GM12878 (cell line): Measurements from ENCODE around the gene ADAMTS3. TPM values are rescaled to one million over a fixed set of nuclear protein-coding genes. Genes with fewer than 3 reads are reported as not detected.

Experiments
- ATAC-seq: fragments of 200-7000 bp; cut with Tn5 transposase; 3 replicates; pipeline ENCODE4 v1.9.1; 2020; ENCODE audit warnings: mild to moderate bottlenecking, moderate library complexity
- BruUV-seq: library from RNA; stranded (reverse); fragments of 400-500 nt; replicated peaks from 2 replicates; lab custom pipeline; 2021; lab: Mats Ljungman, UMichigan
- CTCF ChIA-PET: fragments of 300-600 bp; sonication (Branson Sonifier 250); formaldehyde crosslinking; extraction: SDS; loops from one replicate; lab custom pipeline; 2021; ENCODE audit warnings: inconsistent platforms; lab: Yijun Ruan, JAX
- POLR2A ChIA-PET: fragments of 350-600 bp; formaldehyde crosslinking; extraction: SDS; loops from one replicate; lab custom pipeline; 2021; ENCODE audit warnings: inconsistent platforms; lab: Charles Lee
- RAD21 ChIA-PET: fragments of 300-600 bp; sonication (Branson Sonifier 250); formaldehyde crosslinking; loops from one replicate; lab custom pipeline; 2023; ENCODE audit warnings: antibody characterized with exemption; ENCODE audit not compliant: unreplicated experiment; lab: Charles Lee
- SMC1A ChIA-PET: fragments of 300-600 bp; sonication (Branson Sonifier 250); formaldehyde crosslinking; loops from one replicate; lab custom pipeline; 2023; ENCODE audit not compliant: unreplicated experiment, uncharacterized antibody; lab: Charles Lee
- DNase-seq: peaks from one replicate; pipeline ENCODE4 v3.0.0-alpha.2; 2011; ENCODE audit warnings: low read depth, low spot score
- FAIRE-seq: peaks from 3 replicates; lab custom pipeline; 2011; peaks lifted over from hg19 to GRCh38; lab: Jason Lieb, UNC
- H2AFZ ChIP-seq: 2 replicates; pipeline ENCODE4 v1.6.0; 2011; ENCODE audit warnings: low read depth, low read length, control low read depth; ENCODE audit not compliant: control insufficient read depth
- H3K27ac ChIP-seq: 2 replicates; pipeline ENCODE4 v1.5.1; 2011; ENCODE audit warnings: control low read depth; ENCODE audit not compliant: control insufficient read depth, insufficient read depth
- H3K27me3 ChIP-seq, 2 experiments: replicated peaks in 1 of 2; 2 replicates each; pipeline versions ENCODE4 v1.6.0 to v1.6.1; 2011; ENCODE audit warnings: low read length in 1 of 2; ENCODE audit not compliant: control insufficient read depth in 2 of 2, insufficient read depth in 2 of 2
- H3K36me3 ChIP-seq, 2 experiments: 2 replicates each; pipeline ENCODE4 v1.5.1; 2011; ENCODE audit warnings: low read length in 1 of 2; ENCODE audit not compliant: control insufficient read depth in 2 of 2, insufficient read depth in 2 of 2
- H3K4me1 ChIP-seq: 2 replicates; pipeline ENCODE4 v1.6.1; 2011; ENCODE audit warnings: mild to moderate bottlenecking, low read length, moderate library complexity, mixed read lengths; ENCODE audit not compliant: control insufficient read depth, insufficient read depth
- H3K4me2 ChIP-seq: 2 replicates; pipeline ENCODE4 v1.6.0; 2011; ENCODE audit warnings: control low read depth; ENCODE audit not compliant: control insufficient read depth, insufficient read depth
- H3K4me3 ChIP-seq: fragments of 200-600 bp; sonication (generic); 2 replicates; pipeline ENCODE4 v1.5.1; 2016
- H3K79me2 ChIP-seq: 2 replicates; pipeline ENCODE4 v1.6.0; 2011; ENCODE audit warnings: low read length; ENCODE audit not compliant: control insufficient read depth, insufficient read depth
- H3K9ac ChIP-seq: 2 replicates; pipeline ENCODE4 v1.8.0; 2011; ENCODE audit warnings: low read length, control low read depth, mixed read lengths; ENCODE audit not compliant: control insufficient read depth, insufficient read depth
- H3K9me3 ChIP-seq: replicated peaks from 3 replicates; pipeline ENCODE4 v1.5.1; 2011; ENCODE audit warnings: mild to moderate bottlenecking, low read length; ENCODE audit not compliant: control insufficient read depth, insufficient read depth
- H4K20me1 ChIP-seq: 2 replicates; pipeline ENCODE4 v1.6.0; 2011; ENCODE audit not compliant: control insufficient read depth, insufficient read depth
- BRCA1 ChIP-seq: IDR thresholded peaks from 2 replicates; pipeline ENCODE4 v1.6.1; 2011; ENCODE audit warnings: low read depth, low read length, improper control_type of control experiment
- CREM ChIP-seq: IDR thresholded peaks from 2 replicates; pipeline ENCODE4 v1.6.1; 2014; ENCODE audit warnings: antibody characterized with exemption, low read depth
- HDGF ChIP-seq: fragments of 450-650 bp; IDR thresholded peaks from 2 replicates; pipeline ENCODE4 v1.6.1; 2016; ENCODE audit warnings: antibody characterized with exemption
- PML ChIP-seq: IDR thresholded peaks from 2 replicates; pipeline ENCODE4 v1.6.1; 2012; ENCODE audit warnings: low read length, inconsistent platforms
- SMAD5 ChIP-seq: IDR thresholded peaks from 2 replicates; pipeline ENCODE4 v1.6.1; 2016; ENCODE audit warnings: antibody characterized with exemption, low read depth
- STAT3 ChIP-seq: IDR thresholded peaks from 2 replicates; pipeline ENCODE4 v1.6.1; 2011; ENCODE audit warnings: low read depth, low read length, improper control_type of control experiment
- TAF1 ChIP-seq: IDR thresholded peaks from 2 replicates; pipeline ENCODE4 v1.6.1; 2011; ENCODE audit warnings: mild to moderate bottlenecking, low read depth, low read length, borderline replicate concordance
- TCF7 ChIP-seq: IDR thresholded peaks from 2 replicates; pipeline ENCODE4 v1.6.1; 2014; ENCODE audit warnings: antibody characterized with exemption, borderline replicate concordance
- ZNF622 ChIP-seq: fragments of 450-650 bp; IDR thresholded peaks from 2 replicates; pipeline ENCODE4 v1.6.1; 2017; ENCODE audit warnings: mild to moderate bottlenecking, inconsistent platforms
- in situ Hi-C: fragments of 300-500 bp; cut with MboI; formaldehyde crosslinking; loops from 9 replicates; pipeline ENCODE4 v1.14.3; 2018; ENCODE audit warnings: mixed read lengths
- intact Hi-C: fragments of 100-400 bp; cut with micrococcal nuclease; formaldehyde crosslinking; loops from one replicate; pipeline ENCODE4 v1.14.2; 2022; ENCODE audit not compliant: unreplicated experiment
- polyA plus RNA-seq, 11 experiments: library from polyadenylated mRNA; depleted of rRNA in 4 of 11; unstranded in 6 of 11; stranded (reverse) in 5 of 11; fragments of >200 nt; fragmentation: Nextera tagmentation in 4 of 11; fragmentation: Illumina TruSeq in 1 of 11; extraction: Ambion mirVana in 4 of 11; extraction: Trizol in 1 of 11; gene quantifications; 1 replicate in 1 of 11; 2 replicates in 10 of 11; pipeline versions ENCODE4 v1.2.1 to v1.2.3, GENCODE V29; 2011 to 2016; ENCODE audit warnings: inconsistent platforms in 2 of 11, missing spikeins in 2 of 11, low read depth in 1 of 11
- total RNA-seq, 4 experiments: library from RNA; depleted of rRNA in 3 of 4; stranded (reverse); fragments of >200 nt in 3 of 4; fragmentation: Illumina TruSeq in 1 of 4; extraction: Trizol in 1 of 4; gene quantifications; 2 replicates each; pipeline versions ENCODE4 v1.2.1 to v1.2.3, GENCODE V29; 2013 to 2021
- TF ChIP-seq, protein P1 (sequence below), 3 experiments: IDR thresholded peaks in 2 of 3; conservative IDR thresholded peaks in 1 of 3; 2 replicates each; pipeline ENCODE4 v1.5.1; 2011; ENCODE audit warnings: low read depth in 3 of 3, low read length in 3 of 3, mild to moderate bottlenecking in 3 of 3, control low read depth in 2 of 3, moderate library complexity in 2 of 3, inconsistent platforms in 1 of 3, mixed read lengths in 1 of 3; ENCODE audit not compliant: control insufficient read depth in 2 of 3, insufficient read depth in 1 of 3; ENCODE audit errors: extremely low read depth in 1 of 3
- TF ChIP-seq, protein P2 (sequence below): IDR thresholded peaks from 2 replicates; pipeline ENCODE4 v1.6.1; 2011; ENCODE audit warnings: borderline replicate concordance, low read depth, mild to moderate bottlenecking, moderate library complexity, low read length; ENCODE audit not compliant: insufficient read depth, poor library complexity, severe bottlenecking
- TF ChIP-seq, protein P3 (sequence below): fragments of 450-650 bp; IDR thresholded peaks from 2 replicates; pipeline ENCODE4 v1.6.1; 2017; ENCODE audit warnings: borderline replicate concordance
- TF ChIP-seq, protein P4 (sequence below): IDR thresholded peaks from 2 replicates; pipeline ENCODE4 v1.6.1; 2011; ENCODE audit warnings: low read depth, mild to moderate bottlenecking, low read length, moderate library complexity, borderline replicate concordance; ENCODE audit errors: extremely low read depth
- TF ChIP-seq, protein P5 (sequence below): fragments of 450-650 bp; formaldehyde crosslinking; IDR thresholded peaks from 2 replicates; pipeline ENCODE4 v1.5.0; 2022; ENCODE audit warnings: mild to moderate bottlenecking, missing genetic modification characterization

The ADAMTS3 gene
- total and polyA plus RNA-seq, 10 of the 15 experiments (the other 5 are each of a cell fraction or from before 2014, with no cell fraction given), result under 0.01 to 0.07 (median 0.02) TPM; not detected in 6

DNA sequence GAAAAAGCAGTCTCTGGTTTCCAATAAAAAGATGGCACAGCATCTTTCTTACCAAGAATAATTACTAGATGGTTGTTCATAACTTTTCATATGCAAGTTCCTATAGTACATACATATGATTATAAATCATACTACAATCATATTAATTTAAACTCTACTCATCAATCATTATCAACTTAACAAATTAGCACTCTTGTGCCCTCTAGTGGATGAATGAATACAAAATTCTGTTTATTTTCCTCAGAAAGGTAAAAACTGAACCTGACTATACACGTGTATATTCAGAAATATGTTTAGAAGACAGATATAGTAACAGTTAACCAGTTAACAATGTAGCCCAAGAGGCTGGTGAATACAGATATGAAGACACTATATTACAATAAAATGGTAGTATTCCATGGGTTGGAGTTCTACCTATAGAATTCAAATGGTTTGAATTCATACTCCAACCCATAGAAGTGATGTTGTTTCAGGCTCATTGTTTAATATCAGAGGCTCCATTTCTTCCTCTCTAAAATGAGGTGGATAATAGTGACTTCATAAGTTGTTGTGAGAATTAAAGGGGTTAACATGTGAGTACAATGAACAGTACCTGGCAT, 100.0 kb downstream of the ADAMTS3 start (continued):
- TF ChIP-seq, protein P1, sequence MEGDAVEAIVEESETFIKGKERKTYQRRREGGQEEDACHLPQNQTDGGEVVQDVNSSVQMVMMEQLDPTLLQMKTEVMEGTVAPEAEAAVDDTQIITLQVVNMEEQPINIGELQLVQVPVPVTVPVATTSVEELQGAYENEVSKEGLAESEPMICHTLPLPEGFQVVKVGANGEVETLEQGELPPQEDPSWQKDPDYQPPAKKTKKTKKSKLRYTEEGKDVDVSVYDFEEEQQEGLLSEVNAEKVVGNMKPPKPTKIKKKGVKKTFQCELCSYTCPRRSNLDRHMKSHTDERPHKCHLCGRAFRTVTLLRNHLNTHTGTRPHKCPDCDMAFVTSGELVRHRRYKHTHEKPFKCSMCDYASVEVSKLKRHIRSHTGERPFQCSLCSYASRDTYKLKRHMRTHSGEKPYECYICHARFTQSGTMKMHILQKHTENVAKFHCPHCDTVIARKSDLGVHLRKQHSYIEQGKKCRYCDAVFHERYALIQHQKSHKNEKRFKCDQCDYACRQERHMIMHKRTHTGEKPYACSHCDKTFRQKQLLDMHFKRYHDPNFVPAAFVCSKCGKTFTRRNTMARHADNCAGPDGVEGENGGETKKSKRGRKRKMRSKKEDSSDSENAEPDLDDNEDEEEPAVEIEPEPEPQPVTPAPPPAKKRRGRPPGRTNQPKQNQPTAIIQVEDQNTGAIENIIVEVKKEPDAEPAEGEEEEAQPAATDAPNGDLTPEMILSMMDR (IDR thresholded peaks at IDR 0.05 in 2 of 3, conservative IDR thresholded peaks at IDR 0.05 in 1 of 3; ENCODE audit: control insufficient read depth in 2 of 3, extremely low read depth in 1 of 3, insufficient read depth in 1 of 3, low read depth in 3 of 3, low read length in 3 of 3), result peak in 2 of 3 experiments; percentile 30 to 44; a peak in 4 of 6 replicates
- TF ChIP-seq, protein P2, sequence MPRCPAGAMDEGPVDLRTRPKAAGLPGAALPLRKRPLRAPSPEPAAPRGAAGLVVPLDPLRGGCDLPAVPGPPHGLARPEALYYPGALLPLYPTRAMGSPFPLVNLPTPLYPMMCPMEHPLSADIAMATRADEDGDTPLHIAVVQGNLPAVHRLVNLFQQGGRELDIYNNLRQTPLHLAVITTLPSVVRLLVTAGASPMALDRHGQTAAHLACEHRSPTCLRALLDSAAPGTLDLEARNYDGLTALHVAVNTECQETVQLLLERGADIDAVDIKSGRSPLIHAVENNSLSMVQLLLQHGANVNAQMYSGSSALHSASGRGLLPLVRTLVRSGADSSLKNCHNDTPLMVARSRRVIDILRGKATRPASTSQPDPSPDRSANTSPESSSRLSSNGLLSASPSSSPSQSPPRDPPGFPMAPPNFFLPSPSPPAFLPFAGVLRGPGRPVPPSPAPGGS, result no peak
- no peak for TF ChIP-seq PML
- no peak for TF ChIP-seq STAT3

DNA sequence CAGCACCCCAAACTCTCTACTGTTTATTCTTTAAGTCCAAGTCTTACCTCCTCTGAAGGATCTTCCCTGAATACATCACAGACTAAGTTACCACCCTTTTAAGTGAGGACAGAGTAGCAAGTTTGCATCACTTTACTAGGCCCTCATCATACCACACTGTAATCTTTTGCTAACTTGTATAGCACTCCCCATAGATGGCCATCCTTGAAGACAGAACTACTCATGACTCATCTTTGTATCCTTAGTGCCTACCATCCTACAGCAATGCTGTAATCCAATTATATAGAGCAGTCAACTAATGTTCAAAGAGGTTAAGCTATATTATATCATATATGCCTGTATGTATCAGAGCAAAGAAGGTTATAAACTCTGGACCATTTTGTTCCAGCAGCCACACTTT, 101.4 kb downstream of the ADAMTS3 start:
- Histone ChIP-seq H3K27me3 (no peaks in the 10 kb centered on the region), H3K79me2 (no peaks in the 10 kb centered on the region), H3K4me1 (no peaks in the 10 kb centered on the region), H3K4me2 (no peak overlapping the region), H2AFZ (no peak overlapping the region), H3K9me3 (no peaks in the 10 kb centered on the region), H3K9ac (no peak overlapping the region), H3K36me3 (no peaks in the 10 kb centered on the region), H3K4me3 (no peak overlapping the region), H4K20me1 (no peaks in the 10 kb centered on the region), H3K27ac (no peak overlapping the region)
- ATAC-seq (no peak), FAIRE-seq (no peak), DNase-seq (no peak)
- CTCF ChIA-PET, result interaction anchor here (1.0 to 2.7 kb wide), 6 partner anchors 35 to 172 kb away, joined by 3 to 12 read pairs (median 4); no protein-coding TSS in a partner anchor
- POLR2A ChIA-PET, result no interaction called here
- RAD21 ChIA-PET, result interaction anchor here (1.5 kb wide), 1 partner anchor 141 kb away, joined by 5 read pairs; no protein-coding TSS in a partner anchor
- SMC1A ChIA-PET, result interaction anchor here (0.9 kb wide), 2 partner anchors 11 to 141 kb away, joined by 3 to 5 read pairs; no protein-coding TSS in a partner anchor
- in situ Hi-C loops, result no loop called here
- no TSS peak for BruUV-seq
- intact Hi-C loops, result no loop called here
- TF ChIP-seq, protein P3, sequence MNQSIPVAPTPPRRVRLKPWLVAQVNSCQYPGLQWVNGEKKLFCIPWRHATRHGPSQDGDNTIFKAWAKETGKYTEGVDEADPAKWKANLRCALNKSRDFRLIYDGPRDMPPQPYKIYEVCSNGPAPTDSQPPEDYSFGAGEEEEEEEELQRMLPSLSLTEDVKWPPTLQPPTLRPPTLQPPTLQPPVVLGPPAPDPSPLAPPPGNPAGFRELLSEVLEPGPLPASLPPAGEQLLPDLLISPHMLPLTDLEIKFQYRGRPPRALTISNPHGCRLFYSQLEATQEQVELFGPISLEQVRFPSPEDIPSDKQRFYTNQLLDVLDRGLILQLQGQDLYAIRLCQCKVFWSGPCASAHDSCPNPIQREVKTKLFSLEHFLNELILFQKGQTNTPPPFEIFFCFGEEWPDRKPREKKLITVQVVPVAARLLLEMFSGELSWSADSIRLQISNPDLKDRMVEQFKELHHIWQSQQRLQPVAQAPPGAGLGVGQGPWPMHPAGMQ, result no peak
- TF ChIP-seq TCF7 (no peak), CREM (no peak), BRCA1 (no peak), ZNF622 (no peak), HDGF (no peak), SMAD5 (no peak), TAF1 (no peak)
- TF ChIP-seq, protein P4, sequence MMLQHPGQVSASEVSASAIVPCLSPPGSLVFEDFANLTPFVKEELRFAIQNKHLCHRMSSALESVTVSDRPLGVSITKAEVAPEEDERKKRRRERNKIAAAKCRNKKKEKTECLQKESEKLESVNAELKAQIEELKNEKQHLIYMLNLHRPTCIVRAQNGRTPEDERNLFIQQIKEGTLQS, result no peak
- TF ChIP-seq, protein P5, sequence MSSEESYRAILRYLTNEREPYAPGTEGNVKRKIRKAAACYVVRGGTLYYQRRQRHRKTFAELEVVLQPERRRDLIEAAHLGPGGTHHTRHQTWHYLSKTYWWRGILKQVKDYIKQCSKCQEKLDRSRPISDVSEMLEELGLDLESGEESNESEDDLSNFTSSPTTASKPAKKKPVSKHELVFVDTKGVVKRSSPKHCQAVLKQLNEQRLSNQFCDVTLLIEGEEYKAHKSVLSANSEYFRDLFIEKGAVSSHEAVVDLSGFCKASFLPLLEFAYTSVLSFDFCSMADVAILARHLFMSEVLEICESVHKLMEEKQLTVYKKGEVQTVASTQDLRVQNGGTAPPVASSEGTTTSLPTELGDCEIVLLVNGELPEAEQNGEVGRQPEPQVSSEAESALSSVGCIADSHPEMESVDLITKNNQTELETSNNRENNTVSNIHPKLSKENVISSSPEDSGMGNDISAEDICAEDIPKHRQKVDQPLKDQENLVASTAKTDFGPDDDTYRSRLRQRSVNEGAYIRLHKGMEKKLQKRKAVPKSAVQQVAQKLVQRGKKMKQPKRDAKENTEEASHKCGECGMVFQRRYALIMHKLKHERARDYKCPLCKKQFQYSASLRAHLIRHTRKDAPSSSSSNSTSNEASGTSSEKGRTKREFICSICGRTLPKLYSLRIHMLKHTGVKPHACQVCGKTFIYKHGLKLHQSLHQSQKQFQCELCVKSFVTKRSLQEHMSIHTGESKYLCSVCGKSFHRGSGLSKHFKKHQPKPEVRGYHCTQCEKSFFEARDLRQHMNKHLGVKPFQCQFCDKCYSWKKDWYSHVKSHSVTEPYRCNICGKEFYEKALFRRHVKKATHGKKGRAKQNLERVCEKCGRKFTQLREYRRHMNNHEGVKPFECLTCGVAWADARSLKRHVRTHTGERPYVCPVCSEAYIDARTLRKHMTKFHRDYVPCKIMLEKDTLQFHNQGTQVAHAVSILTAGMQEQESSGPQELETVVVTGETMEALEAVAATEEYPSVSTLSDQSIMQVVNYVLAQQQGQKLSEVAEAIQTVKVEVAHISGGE (CRISPR knock-in tag), result no peak
